CD4-positive, alpha-beta T cell (primary cell): ENCODE results near the gene SLC4A5. TPM values are rescaled to one million over a fixed set of nuclear protein-coding genes. Genes with fewer than 3 reads are reported as not detected.
A peak's percentile ranks its signal among the peaks of the same experiment; 100 is the strongest.

Experiments used
- ATAC-seq: fragments of 200-7000 bp; cut with Tn5 transposase; one replicate; pipeline ENCODE4 v1.10.0; 2022; ENCODE audit warnings: mild to moderate bottlenecking; ENCODE audit not compliant: poor library complexity
- CTCF ChIA-PET: fragments of 350-600 bp; sonication (Branson Sonifier 250); formaldehyde crosslinking; loops from one replicate; lab custom pipeline; 2021; ENCODE audit warnings: antibody characterized with exemption, inconsistent platforms; lab: Charles Lee
- POLR2A ChIA-PET: fragments of 350-600 bp; sonication (Branson Sonifier 250); formaldehyde crosslinking; loops from one replicate; lab custom pipeline; 2021; ENCODE audit warnings: antibody characterized with exemption, inconsistent platforms; lab: Charles Lee
- DNase-seq, 14 experiments: peaks; one replicate each; pipeline ENCODE4 v3.0.0-alpha.2; 2013 to 2020; ENCODE audit warnings: mixed read lengths in 2 of 14
- H3K27ac ChIP-seq, 2 donors: one replicate each; pipeline versions ENCODE4 v1.5.1 to v1.7.0; 2013; ENCODE audit warnings: low read length in 2 of 2, low read depth in 1 of 2, mild to moderate bottlenecking in 1 of 2
- H3K27me3 ChIP-seq, 2 experiments: 1 replicate in 1 of 2; 2 replicates in 1 of 2; pipeline versions ENCODE4 v1.6.1 to v1.7.0; 2013; ENCODE audit warnings: low read length in 2 of 2, control low read depth in 1 of 2, mild to moderate bottlenecking in 1 of 2, moderate library complexity in 1 of 2; ENCODE audit not compliant: insufficient read depth in 2 of 2, control insufficient read depth in 1 of 2
- H3K36me3 ChIP-seq: one replicate; pipeline ENCODE4 v1.6.1; 2013; ENCODE audit warnings: low read length, control low read depth; ENCODE audit not compliant: insufficient read depth
- H3K4me1 ChIP-seq: one replicate; pipeline ENCODE4 v1.6.1; 2013; ENCODE audit warnings: low read length, control low read depth; ENCODE audit not compliant: insufficient read depth
- H3K4me3 ChIP-seq: one replicate; pipeline ENCODE4 v1.5.1; 2013; ENCODE audit warnings: mild to moderate bottlenecking, low read length, moderate library complexity
- H3K9me3 ChIP-seq, 2 experiments: 1 replicate in 1 of 2; 2 replicates in 1 of 2; pipeline versions ENCODE4 v1.6.1 to v1.7.0; 2013; ENCODE audit warnings: low read length in 2 of 2, mild to moderate bottlenecking in 2 of 2, control low read depth in 1 of 2, moderate library complexity in 1 of 2; ENCODE audit not compliant: control insufficient read depth in 1 of 2, insufficient read depth in 1 of 2
- H3K27ac Mint-ChIP-seq: one replicate; pipeline ENCODE4 v1.8.0; 2020; ENCODE audit warnings: mixed read lengths
- H3K27me3 Mint-ChIP-seq: one replicate; pipeline ENCODE4 v1.8.0; 2021; ENCODE audit warnings: mixed read lengths
- H3K36me3 Mint-ChIP-seq: one replicate; pipeline ENCODE4 v1.8.0; 2021; ENCODE audit warnings: low read depth, mixed read lengths
- H3K4me1 Mint-ChIP-seq: one replicate; pipeline ENCODE4 v1.8.0; 2021; ENCODE audit warnings: low read depth, mixed read lengths
- H3K4me3 Mint-ChIP-seq: one replicate; pipeline ENCODE4 v1.8.0; 2020; ENCODE audit warnings: mild to moderate bottlenecking, mixed read lengths
- H3K9me3 Mint-ChIP-seq: one replicate; pipeline ENCODE4 v1.8.0; 2020; ENCODE audit warnings: mixed read lengths
- intact Hi-C, 2 experiments: fragments of 100-400 bp; cut with DNase I in 1 of 2; cut with micrococcal nuclease in 1 of 2; formaldehyde crosslinking; loops; one replicate each; pipeline versions ENCODE4 v1.15.1 to v1.9.0; 2023 to 2025; cut with DNase I, micrococcal nuclease
- total RNA-seq, 174 experiments: library from RNA in 2 of 174; stranded (reverse) in 2 of 174; gene quantifications; one replicate each; pipeline ENCODE4 v1.2.3 and lab custom pipeline; 2021 to 2026
- TF ChIP-seq, protein P1 (sequence below): fragments of 200-600 bp; IDR thresholded peaks from one replicate; pipeline ENCODE4 v1.8.0; 2022; ENCODE audit warnings: antibody characterized with exemption, mild to moderate bottlenecking

The SLC4A5 gene
- total RNA-seq, 2 experiments from 2014 or later = 7.8 to 10.4 TPM

DNA sequence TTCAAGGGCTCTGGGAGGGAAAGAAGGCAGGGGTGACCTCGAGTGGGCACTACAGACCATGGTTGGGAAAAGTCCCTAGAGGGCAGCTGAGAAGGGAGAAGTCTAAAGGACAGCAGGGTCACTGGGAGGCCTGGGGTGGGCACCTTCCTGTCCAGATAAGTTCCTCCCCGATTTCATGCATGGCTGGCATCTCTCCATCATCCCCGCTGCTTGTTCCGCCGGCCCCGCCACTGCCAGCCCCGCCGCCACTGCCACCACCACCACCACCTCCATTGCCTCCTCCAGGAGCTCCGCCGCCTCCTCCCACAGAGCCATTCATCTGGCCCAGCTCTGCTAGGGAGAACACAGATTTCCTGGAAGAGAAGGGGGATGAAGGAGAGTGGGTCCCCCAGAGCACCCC lies 91.2 kb downstream of the SLC4A5 start:
- H3K27ac ChIP-seq = no peak overlapping the region
- Mint-ChIP-seq H3K36me3 (peaks cover 12% of the 10 kb centered on the region), H3K27me3 (no peaks in the 10 kb centered on the region), H3K9me3 (no peaks in the 10 kb centered on the region), H3K27ac (no peak overlapping the region), H3K4me3 (no peak overlapping the region), H3K4me1 (no peaks in the 10 kb centered on the region)
- TF ChIP-seq, protein P1, sequence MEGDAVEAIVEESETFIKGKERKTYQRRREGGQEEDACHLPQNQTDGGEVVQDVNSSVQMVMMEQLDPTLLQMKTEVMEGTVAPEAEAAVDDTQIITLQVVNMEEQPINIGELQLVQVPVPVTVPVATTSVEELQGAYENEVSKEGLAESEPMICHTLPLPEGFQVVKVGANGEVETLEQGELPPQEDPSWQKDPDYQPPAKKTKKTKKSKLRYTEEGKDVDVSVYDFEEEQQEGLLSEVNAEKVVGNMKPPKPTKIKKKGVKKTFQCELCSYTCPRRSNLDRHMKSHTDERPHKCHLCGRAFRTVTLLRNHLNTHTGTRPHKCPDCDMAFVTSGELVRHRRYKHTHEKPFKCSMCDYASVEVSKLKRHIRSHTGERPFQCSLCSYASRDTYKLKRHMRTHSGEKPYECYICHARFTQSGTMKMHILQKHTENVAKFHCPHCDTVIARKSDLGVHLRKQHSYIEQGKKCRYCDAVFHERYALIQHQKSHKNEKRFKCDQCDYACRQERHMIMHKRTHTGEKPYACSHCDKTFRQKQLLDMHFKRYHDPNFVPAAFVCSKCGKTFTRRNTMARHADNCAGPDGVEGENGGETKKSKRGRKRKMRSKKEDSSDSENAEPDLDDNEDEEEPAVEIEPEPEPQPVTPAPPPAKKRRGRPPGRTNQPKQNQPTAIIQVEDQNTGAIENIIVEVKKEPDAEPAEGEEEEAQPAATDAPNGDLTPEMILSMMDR = no peak
- H3K4me3 ChIP-seq = no peak overlapping the region
- ChIA-PET CTCF (interaction anchor here (0.5 to 3.4 kb wide), 2 partner anchors 55 to 83 kb away, joined by 3 to 47 read pairs; no protein-coding TSS in a partner anchor), POLR2A (no interaction called here)
- H3K27me3 ChIP-seq = no peaks in the 10 kb centered on the region
- peaks cover 3% of the 10 kb centered on the region for H3K36me3 ChIP-seq
- intact Hi-C loops = loop anchor here in 1 of 2 experiments (5.0 to 10.0 kb wide), 3 partner anchors 140 to 427 kb away; partner anchors contain the start of gene STAMBP
- H3K9me3 ChIP-seq = no peaks in the 10 kb centered on the region
- no peak for DNase-seq
- no peak for ATAC-seq
- H3K4me1 ChIP-seq = peaks cover 5% of the 10 kb centered on the region

DNA sequence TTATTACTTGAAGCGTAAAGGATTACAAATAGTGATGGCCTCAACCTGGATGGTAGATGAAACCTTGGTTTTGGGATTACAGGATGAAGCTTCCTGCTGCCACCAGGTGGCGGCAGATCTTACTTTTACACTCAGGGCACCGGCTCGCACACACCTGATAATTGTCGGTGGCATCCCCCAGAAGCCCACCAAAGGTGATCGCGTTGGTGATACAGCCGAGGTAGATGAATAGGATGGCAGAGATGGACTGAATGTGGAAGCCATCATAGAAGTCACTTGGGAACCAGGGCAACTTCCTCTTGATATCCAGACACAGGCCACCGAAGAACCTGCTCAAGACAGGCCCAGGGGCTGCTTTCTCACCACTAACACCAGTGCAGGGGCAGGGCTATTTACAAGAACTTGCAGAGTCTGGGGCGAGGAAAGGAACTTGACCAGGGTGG lies 93.0 kb downstream of the SLC4A5 start:
- Mint-ChIP-seq H3K4me3 (no peak overlapping the region), H3K27me3 (no peaks in the 10 kb centered on the region)
- POLR2A ChIA-PET = interaction anchor here (1.1 to 2.0 kb wide), 4 partner anchors 17 to 282 kb away, joined by 3 to 14 read pairs (median 5); no protein-coding TSS in a partner anchor

DNA sequence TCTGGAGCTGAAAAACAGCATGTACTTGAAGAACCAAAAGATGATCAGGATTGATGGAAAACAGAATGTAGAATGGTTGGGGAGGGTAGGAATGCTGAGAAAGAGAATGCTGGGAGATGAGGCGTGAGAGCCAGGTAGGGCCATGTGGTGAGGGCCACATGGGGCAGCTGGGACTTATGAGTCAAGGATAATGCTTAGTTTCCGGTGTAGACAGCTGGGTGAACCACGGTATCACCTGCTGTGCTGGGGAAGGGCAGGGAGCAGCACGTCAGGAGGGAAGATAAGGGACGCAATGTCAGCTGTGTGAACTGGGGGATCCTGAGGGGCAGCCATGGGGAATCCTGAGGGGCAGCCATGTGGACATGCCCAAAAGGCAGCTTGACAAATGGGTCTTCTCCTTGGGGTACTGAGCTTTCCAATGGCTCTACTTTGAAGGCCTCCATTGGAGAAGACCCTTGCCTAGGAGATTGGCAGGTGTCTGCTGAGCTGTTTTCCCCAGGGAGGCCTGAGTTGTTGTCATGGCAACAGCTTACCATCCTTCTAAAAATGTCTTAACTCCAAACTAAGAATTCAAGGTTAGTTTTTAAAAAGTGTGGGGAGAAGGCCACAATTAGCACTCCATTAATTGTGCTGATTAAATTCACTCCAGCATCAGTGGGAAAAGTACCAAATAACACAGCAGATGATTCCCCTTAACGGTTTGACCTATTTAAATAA lies 93.7 kb downstream of the SLC4A5 start:
- Histone ChIP-seq H3K27me3 (no peaks in the 10 kb centered on the region), H3K4me1 (peaks cover 5% of the 10 kb centered on the region), H3K36me3 (no peaks in the 10 kb centered on the region), H3K4me3 (no peak overlapping the region), H3K27ac (no peak overlapping the region), H3K9me3 (no peaks in the 10 kb centered on the region)
- no peak for ATAC-seq
- Mint-ChIP-seq H3K36me3 (peaks cover 4% of the 10 kb centered on the region), H3K4me1 (no peaks in the 10 kb centered on the region), H3K9me3 (no peaks in the 10 kb centered on the region), H3K4me3 (no peak overlapping the region), H3K27ac (no peak overlapping the region), H3K27me3 (no peaks in the 10 kb centered on the region)
- ChIA-PET CTCF (interaction anchor here (0.7 to 3.4 kb wide), 7 partner anchors 13 to 425 kb away, joined by 3 to 47 read pairs (median 4); no protein-coding TSS in a partner anchor), POLR2A (interaction anchor here (1.1 to 2.0 kb wide), 4 partner anchors 18 to 282 kb away, joined by 3 to 14 read pairs (median 5); no protein-coding TSS in a partner anchor)
- intact Hi-C loops = loop anchor here (1.0 to 10.0 kb wide), 9 partner anchors 85 to 425 kb away; partner anchors contain the start of gene STAMBP (in 1 of the 2)
- no peak for DNase-seq
- TF ChIP-seq, protein P1 = no peak

More for the DNA sequence above, 93.0 kb downstream of the SLC4A5 start:
- CTCF ChIA-PET = interaction anchor here (0.7 to 3.4 kb wide), 7 partner anchors 14 to 426 kb away, joined by 3 to 47 read pairs (median 4); no protein-coding TSS in a partner anchor
- Histone ChIP-seq H3K9me3 (no peaks in the 10 kb centered on the region), H3K36me3 (no peaks in the 10 kb centered on the region), H3K4me3 (no peak overlapping the region), H3K27me3 (no peaks in the 10 kb centered on the region), H3K27ac (no peak overlapping the region), H3K4me1 (peaks cover 5% of the 10 kb centered on the region)
- ATAC-seq (peak; percentile 56), DNase-seq (peak; percentile 27 to 79 (median 46))
- H3K4me1 Mint-ChIP-seq = no peaks in the 10 kb centered on the region
- no peaks in the 10 kb centered on the region for H3K9me3 Mint-ChIP-seq
- TF ChIP-seq, protein P1 = peak; percentile 84
- peaks cover 6% of the 10 kb centered on the region for H3K36me3 Mint-ChIP-seq
- H3K27ac Mint-ChIP-seq = no peak overlapping the region
- intact Hi-C loops = loop anchor here (1.0 to 10.0 kb wide), 9 partner anchors 84 to 425 kb away; partner anchors contain the start of gene STAMBP (in 1 of the 2)
